Endodermal cell (in vitro differentiated cells): ENCODE results near the gene TP53I11. TPM values are rescaled to one million over a fixed set of nuclear protein-coding genes. Genes with fewer than 3 reads are reported as not detected.

Source experiments
- DNase-seq: peaks from one replicate; pipeline ENCODE4 v3.0.0-alpha.2; 2017
- H3K27ac ChIP-seq: 2 replicates; pipeline ENCODE4 v1.5.1; 2013; ENCODE audit warnings: mild to moderate bottlenecking, low read depth, low read length, moderate library complexity
- H3K27me3 ChIP-seq: 2 replicates; pipeline ENCODE4 v1.6.1; 2013; ENCODE audit warnings: mild to moderate bottlenecking, low read length, moderate library complexity; ENCODE audit not compliant: insufficient read depth, control insufficient read depth, poor library complexity, severe bottlenecking
- H3K36me3 ChIP-seq: 2 replicates; pipeline ENCODE4 v1.7.0; 2013; ENCODE audit warnings: mild to moderate bottlenecking, low read length, moderate library complexity; ENCODE audit not compliant: control insufficient read depth, insufficient read depth
- H3K4me1 ChIP-seq: one replicate; pipeline ENCODE4 v1.7.0; 2013; ENCODE audit warnings: low read length; ENCODE audit not compliant: control insufficient read depth, insufficient read depth
- H3K4me3 ChIP-seq: 2 replicates; pipeline ENCODE4 v1.5.1; 2013; ENCODE audit warnings: mild to moderate bottlenecking, low read length, moderate library complexity
- H3K9ac ChIP-seq: 2 replicates; pipeline ENCODE4 v1.6.1; 2013; ENCODE audit warnings: mild to moderate bottlenecking, low read length, moderate library complexity; ENCODE audit not compliant: poor library complexity, severe bottlenecking; ENCODE audit errors: extremely low read depth
- H3K9me3 ChIP-seq: 2 replicates; pipeline ENCODE4 v1.6.1; 2013; ENCODE audit warnings: mild to moderate bottlenecking, low read length, moderate library complexity; ENCODE audit not compliant: control insufficient read depth
- H3K27ac Mint-ChIP-seq: 2 replicates; pipeline ENCODE4 v1.8.0; 2020; ENCODE audit warnings: mixed read lengths
- H3K27me3 Mint-ChIP-seq: 2 replicates; pipeline ENCODE4 v1.8.0; 2021; ENCODE audit warnings: mild to moderate bottlenecking, mixed read lengths; ENCODE audit not compliant: insufficient read depth
- H3K36me3 Mint-ChIP-seq: 2 replicates; pipeline ENCODE4 v1.8.0; 2020; ENCODE audit warnings: low read depth, mixed read lengths
- H3K4me1 Mint-ChIP-seq: 2 replicates; pipeline ENCODE4 v1.8.0; 2020; ENCODE audit warnings: mixed read lengths
- H3K4me3 Mint-ChIP-seq: 2 replicates; pipeline ENCODE4 v1.8.0; 2020; ENCODE audit warnings: mild to moderate bottlenecking, moderate library complexity, mixed read lengths
- H3K9me3 Mint-ChIP-seq: 2 replicates; pipeline ENCODE4 v1.8.0; 2020; ENCODE audit warnings: mild to moderate bottlenecking, mixed read lengths
- WGBS, 2 experiments: methylation state at CpG; one replicate each; pipeline versions ENCODE4 v1.1.5 to v1.1.7; 2013; ENCODE audit warnings: missing lambda C conversion rate in 2 of 2, mixed read lengths in 1 of 2; ENCODE audit not compliant: insufficient coverage in 1 of 2, insufficient read length in 1 of 2; 5-methylcytosine and 5-hydroxymethylcytosine counted together
- total RNA-seq, 2 donors: library from RNA; stranded (reverse); fragmentation: NEBNext Ultra II Directional in 1 of 2; extraction: Animal tissue kit (Norgen Biotek cat#: 25700) in 1 of 2; gene quantifications; 2 replicates in 1 of 2; 3 replicates in 1 of 2; pipeline ENCODE4 v1.2.1, GENCODE V29; 2021
- TF ChIP-seq, protein P1 (sequence below): fragments of 200-600 bp; sonication (generic); conservative IDR thresholded peaks from 2 replicates; pipeline ENCODE4 v1.5.0; 2021; ENCODE audit warnings: antibody characterized with exemption, mild to moderate bottlenecking

The TP53I11 gene
- total RNA-seq, 2 donors from 2014 or later = 136 to 203 TPM

DNA sequence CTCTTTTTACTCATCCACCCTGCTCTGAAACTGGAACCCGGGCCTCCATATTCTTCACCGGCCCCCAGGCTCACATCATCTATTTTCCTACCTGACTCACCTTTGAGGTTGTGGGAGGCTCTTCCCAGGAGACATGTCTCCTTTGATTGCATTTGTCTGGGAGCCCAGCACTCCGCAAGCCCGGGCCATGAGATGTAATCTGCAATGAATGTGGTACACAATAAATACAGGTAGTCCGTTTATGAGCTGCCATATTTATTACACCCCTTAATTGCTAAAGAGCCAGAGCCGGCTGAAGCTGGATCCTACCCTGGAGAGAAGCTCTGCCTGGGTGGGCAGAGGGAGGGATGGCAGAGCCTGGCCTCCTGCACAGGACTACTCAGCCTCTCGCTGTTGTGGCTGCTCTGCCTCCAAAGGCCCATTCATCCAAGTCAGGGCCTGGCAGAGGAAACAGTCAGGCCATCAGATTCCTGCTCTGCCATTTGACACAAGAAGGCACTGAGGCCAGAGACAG lies 49.5 kb downstream of the TP53I11 start:
- TF ChIP-seq, protein P1, sequence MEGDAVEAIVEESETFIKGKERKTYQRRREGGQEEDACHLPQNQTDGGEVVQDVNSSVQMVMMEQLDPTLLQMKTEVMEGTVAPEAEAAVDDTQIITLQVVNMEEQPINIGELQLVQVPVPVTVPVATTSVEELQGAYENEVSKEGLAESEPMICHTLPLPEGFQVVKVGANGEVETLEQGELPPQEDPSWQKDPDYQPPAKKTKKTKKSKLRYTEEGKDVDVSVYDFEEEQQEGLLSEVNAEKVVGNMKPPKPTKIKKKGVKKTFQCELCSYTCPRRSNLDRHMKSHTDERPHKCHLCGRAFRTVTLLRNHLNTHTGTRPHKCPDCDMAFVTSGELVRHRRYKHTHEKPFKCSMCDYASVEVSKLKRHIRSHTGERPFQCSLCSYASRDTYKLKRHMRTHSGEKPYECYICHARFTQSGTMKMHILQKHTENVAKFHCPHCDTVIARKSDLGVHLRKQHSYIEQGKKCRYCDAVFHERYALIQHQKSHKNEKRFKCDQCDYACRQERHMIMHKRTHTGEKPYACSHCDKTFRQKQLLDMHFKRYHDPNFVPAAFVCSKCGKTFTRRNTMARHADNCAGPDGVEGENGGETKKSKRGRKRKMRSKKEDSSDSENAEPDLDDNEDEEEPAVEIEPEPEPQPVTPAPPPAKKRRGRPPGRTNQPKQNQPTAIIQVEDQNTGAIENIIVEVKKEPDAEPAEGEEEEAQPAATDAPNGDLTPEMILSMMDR = no peak
- Histone ChIP-seq H3K27ac (no peak overlapping the region), H3K36me3 (peaks cover 6% of the 10 kb centered on the region), H3K27me3 (no peaks in the 10 kb centered on the region), H3K9me3 (peaks cover 11% of the 10 kb centered on the region), H3K4me1 (no peaks in the 10 kb centered on the region), H3K4me3 (no peak overlapping the region), H3K9ac (no peak overlapping the region)
- Mint-ChIP-seq H3K27me3 (no peaks in the 10 kb centered on the region), H3K4me3 (no peak overlapping the region), H3K36me3 (peaks cover 7% of the 10 kb centered on the region), H3K9me3 (peaks cover 10% of the 10 kb centered on the region), H3K4me1 (peaks cover 11% of the 10 kb centered on the region), H3K27ac (no peak overlapping the region)
- 94 to 100% methylated on average over 2 to 7 of the region's 7 CpGs for WGBS, 2 experiments
- no peak for DNase-seq

- TF ChIP-seq, protein P1 = no peak
- H3K9me3 ChIP-seq = peaks cover 11% of the 10 kb centered on the region
- H3K27ac ChIP-seq = no peak overlapping the region
- Mint-ChIP-seq H3K4me3 (no peak overlapping the region), H3K9me3 (peaks cover 10% of the 10 kb centered on the region), H3K4me1 (peaks cover 6% of the 10 kb centered on the region), H3K27ac (no peak overlapping the region), H3K36me3 (peaks cover 7% of the 10 kb centered on the region), H3K27me3 (no peaks in the 10 kb centered on the region)
- WGBS, 2 experiments = 80 to 92% methylated on average over 1 to 3 of the region's 3 CpGs
- DNase-seq = peak; percentile 90
- H3K27me3 ChIP-seq = no peaks in the 10 kb centered on the region
- peaks cover 6% of the 10 kb centered on the region for H3K36me3 ChIP-seq
- no peak overlapping the region for H3K9ac ChIP-seq
- H3K4me3 ChIP-seq = no peak overlapping the region
- H3K4me1 ChIP-seq = no peaks in the 10 kb centered on the region
These were observed 50.7 kb downstream of the TP53I11 start for GRCh38 chr11:44899959-44900358.

DNA sequence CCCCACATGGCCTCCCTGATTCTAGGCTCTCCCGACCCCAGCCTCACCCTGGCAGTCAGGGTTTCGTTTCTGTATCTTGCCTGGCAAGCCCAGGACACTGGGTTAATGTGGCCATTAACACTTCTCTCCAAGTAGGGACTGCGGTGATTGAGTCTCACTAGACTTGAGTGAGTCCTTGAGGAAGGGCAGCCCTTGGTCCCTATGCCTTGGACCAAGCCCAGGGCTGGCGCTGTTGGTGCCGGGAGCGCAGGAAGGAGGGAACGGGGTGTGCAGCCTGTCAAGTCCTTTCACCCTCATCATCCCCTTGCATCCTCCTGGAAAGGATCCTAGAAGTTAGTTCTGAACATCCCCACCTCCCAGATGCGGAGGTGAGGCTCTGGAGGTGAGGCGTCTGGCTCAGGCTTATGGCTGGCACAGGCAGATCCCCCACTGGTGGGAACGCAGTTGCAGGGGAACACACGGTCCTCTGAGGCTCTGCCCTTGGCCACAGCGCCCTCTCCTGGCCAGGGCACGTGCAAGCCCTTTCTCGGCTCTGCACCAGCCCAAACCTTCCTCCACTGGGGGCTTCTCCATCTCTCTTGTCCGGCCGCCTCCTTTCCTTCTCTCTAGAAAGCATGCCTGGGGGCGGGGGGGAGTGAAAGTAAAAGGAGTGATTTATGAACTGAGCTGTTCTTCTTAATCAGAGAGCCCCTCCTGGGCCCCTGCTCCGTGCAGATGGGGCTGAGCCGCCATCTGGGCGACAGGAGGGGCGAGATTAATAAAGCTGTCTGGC lies 56.7 kb downstream of the TP53I11 start:
- Histone ChIP-seq H3K4me1 (peaks cover 18% of the 10 kb centered on the region), H3K36me3 (peaks cover 6% of the 10 kb centered on the region), H3K9me3 (peaks cover 8% of the 10 kb centered on the region), H3K27me3 (no peaks in the 10 kb centered on the region), H3K9ac (no peak overlapping the region), H3K27ac (peak overlapping the region; percentile 37), H3K4me3 (no peak overlapping the region)
- Mint-ChIP-seq H3K4me1 (peaks cover 12% of the 10 kb centered on the region), H3K36me3 (peaks cover 6% of the 10 kb centered on the region), H3K27me3 (peaks cover 5% of the 10 kb centered on the region), H3K4me3 (no peak overlapping the region), H3K27ac (peak overlapping the region; percentile 57), H3K9me3 (peaks cover 7% of the 10 kb centered on the region)
- TF ChIP-seq, protein P1 = peak; percentile 99
- 48 to 74% methylated on average over 12 to 20 of the region's 21 CpGs for whole genome bisulfite sequencing, 2 experiments
- DNase-seq = peak; percentile 97
